ENCODE measurements around the gene PDCD6IP.

DNA sequence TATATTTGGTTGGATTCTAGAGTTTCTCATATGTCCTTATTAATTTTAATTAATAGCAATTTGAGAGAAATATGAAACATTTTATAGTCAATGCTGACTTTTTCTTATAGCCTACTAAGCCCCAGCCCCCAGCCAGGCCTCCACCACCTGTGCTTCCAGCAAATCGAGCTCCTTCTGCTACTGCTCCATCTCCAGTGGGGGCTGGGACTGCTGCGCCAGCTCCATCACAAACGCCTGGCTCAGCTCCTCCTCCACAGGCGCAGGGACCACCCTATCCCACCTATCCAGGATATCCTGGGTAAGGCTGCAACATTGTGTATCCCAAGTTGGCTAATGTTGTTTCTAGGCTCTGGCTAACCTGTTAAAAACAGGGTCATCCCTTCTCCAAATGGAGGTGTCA is 66.7 kb downstream of the PDCD6IP start:
- TF ChIP-seq, protein P1, sequence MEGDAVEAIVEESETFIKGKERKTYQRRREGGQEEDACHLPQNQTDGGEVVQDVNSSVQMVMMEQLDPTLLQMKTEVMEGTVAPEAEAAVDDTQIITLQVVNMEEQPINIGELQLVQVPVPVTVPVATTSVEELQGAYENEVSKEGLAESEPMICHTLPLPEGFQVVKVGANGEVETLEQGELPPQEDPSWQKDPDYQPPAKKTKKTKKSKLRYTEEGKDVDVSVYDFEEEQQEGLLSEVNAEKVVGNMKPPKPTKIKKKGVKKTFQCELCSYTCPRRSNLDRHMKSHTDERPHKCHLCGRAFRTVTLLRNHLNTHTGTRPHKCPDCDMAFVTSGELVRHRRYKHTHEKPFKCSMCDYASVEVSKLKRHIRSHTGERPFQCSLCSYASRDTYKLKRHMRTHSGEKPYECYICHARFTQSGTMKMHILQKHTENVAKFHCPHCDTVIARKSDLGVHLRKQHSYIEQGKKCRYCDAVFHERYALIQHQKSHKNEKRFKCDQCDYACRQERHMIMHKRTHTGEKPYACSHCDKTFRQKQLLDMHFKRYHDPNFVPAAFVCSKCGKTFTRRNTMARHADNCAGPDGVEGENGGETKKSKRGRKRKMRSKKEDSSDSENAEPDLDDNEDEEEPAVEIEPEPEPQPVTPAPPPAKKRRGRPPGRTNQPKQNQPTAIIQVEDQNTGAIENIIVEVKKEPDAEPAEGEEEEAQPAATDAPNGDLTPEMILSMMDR (IDR thresholded peaks at IDR 0.05): no peak
- no peak for TF ChIP-seq POLR2A (IDR thresholded peaks at IDR 0.05)
- TF ChIP-seq POLR2AphosphoS5 (IDR thresholded peaks at IDR 0.05): no peak
